SJCRH30 (cell line): Measurements from ENCODE around the gene SLC6A6. TPM values are rescaled to one million over a fixed set of nuclear protein-coding genes. Genes with fewer than 3 reads are reported as not detected.

Experiments used
- DNase-seq, 2 experiments: peaks; one replicate each; pipeline ENCODE4 v3.0.0-alpha.2; 2015 to 2020
- H3K27ac ChIP-seq: fragments of 250-450 bp; sonication (Bioruptor Pico); 2 replicates; pipeline ENCODE4 v1.5.1; 2020; ENCODE audit warnings: mild to moderate bottlenecking, moderate library complexity
- H3K27me3 ChIP-seq: fragments of 250-450 bp; sonication (Bioruptor Pico); 2 replicates; pipeline ENCODE4 v1.5.1; 2020; ENCODE audit warnings: mild to moderate bottlenecking, moderate library complexity
- H3K36me3 ChIP-seq: fragments of 250-450 bp; sonication (Bioruptor Pico); 2 replicates; pipeline ENCODE4 v1.5.1; 2020; ENCODE audit warnings: mild to moderate bottlenecking, moderate library complexity
- H3K4me1 ChIP-seq: fragments of 250-450 bp; sonication (Bioruptor Pico); 2 replicates; pipeline ENCODE4 v1.5.1; 2020; ENCODE audit warnings: mild to moderate bottlenecking, moderate library complexity
- H3K4me3 ChIP-seq: fragments of 250-450 bp; sonication (Bioruptor Pico); 2 replicates; pipeline ENCODE4 v1.5.1; 2020; ENCODE audit warnings: mild to moderate bottlenecking, moderate library complexity
- H3K9me3 ChIP-seq: fragments of 250-450 bp; sonication (Bioruptor Pico); replicated peaks from 2 replicates; pipeline ENCODE4 v1.5.1; 2020; ENCODE audit warnings: mild to moderate bottlenecking, moderate library complexity
- total RNA-seq: library from RNA; depleted of rRNA; stranded (reverse); fragments of >200 nt; shearing (Covaris generic); gene quantifications from 2 replicates; pipeline ENCODE4 v1.2.3, GENCODE V29; 2014; rRNA removed

Gene SLC6A6
- total RNA-seq, 1 experiment from 2014 or later: 10.9 TPM

- H3K4me1 ChIP-seq: no peaks in the 10 kb centered on the region; the same call in 1 of the 2 replicates
Observed at GRCh38 chr3:14537590-14538450, 135.4 kb downstream of the SLC6A6 start.

DNA sequence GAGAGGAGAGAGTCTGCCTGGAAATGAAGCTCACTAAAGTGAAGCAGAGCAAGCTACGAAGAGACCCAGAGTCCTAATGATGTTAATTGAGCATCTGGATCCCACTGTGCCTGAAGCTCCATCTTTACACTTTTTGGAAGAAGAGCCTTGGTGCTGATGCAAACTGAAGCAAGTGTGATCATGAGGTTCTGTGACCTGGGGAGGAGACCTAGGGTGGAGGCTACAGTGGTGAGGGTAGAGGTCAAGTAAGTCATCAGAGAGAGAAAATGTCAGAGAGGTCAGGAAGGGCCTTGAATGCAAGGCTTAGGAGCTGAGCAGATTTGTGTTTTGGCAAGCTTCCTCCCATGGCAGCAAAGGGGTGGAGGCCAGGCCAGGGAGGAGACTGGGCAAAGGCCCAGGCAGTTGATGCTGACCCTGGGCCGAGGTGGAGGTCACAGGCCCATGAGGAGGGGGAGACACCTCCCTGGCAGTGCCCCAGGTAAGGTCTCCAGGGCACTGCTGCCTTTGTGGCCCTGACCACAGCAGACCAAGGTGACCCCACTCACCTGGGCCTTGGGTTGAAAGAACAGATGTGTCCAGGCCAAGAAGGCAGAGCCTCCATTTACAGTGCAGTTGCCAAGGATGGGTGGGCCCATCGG, 136.2 kb downstream of the SLC6A6 start:
- H3K4me3 ChIP-seq: no peak overlapping the region
- no peak overlapping the region for H3K27ac ChIP-seq
- H3K27me3 ChIP-seq: peaks cover 3% of the 10 kb centered on the region; the same call in 1 of the 2 replicates
- H3K4me1 ChIP-seq: no peaks in the 10 kb centered on the region; the same call in 1 of the 2 replicates
- H3K9me3 ChIP-seq: no peaks in the 10 kb centered on the region
- no peaks in the 10 kb centered on the region for H3K36me3 ChIP-seq
- DNase-seq: no peak

More at GRCh38 chr3:14537590-14538450, 135.4 kb downstream of the SLC6A6 start:
- Histone ChIP-seq H3K36me3 (no peaks in the 10 kb centered on the region), H3K27ac (no peak overlapping the region), H3K9me3 (no peaks in the 10 kb centered on the region), H3K27me3 (peaks cover 3% of the 10 kb centered on the region; the same call in 1 of the 2 replicates), H3K4me3 (no peak overlapping the region)
- DNase-seq: peak; percentile 55 to 60

Other genes starting within 250 kb of the SLC6A6 start
- gene XPC, start 224.0 kb upstream of the SLC6A6 start, total RNA-seq: 16.3 and 21.0 TPM in 2 replicates
- gene LSM3, start 223.8 kb upstream of the SLC6A6 start, total RNA-seq: 26.9 and 27.5 TPM in 2 replicates
- 0.57 and 0.96 TPM in 2 replicates for gene GRIP2, start 137.7 kb downstream of the SLC6A6 start, total RNA-seq
- 11.4 and 16.6 TPM in 2 replicates for gene CCDC174, start 249.2 kb downstream of the SLC6A6 start, total RNA-seq